Spinal cord (tissue), 10 donors: ENCODE measurements around the gene PADI1. TPM values are rescaled to one million over a fixed set of nuclear protein-coding genes. Genes with fewer than 3 reads are reported as not detected.

ENCODE experiments used
- DNase-seq, 6 donors: peaks; one replicate each; pipeline versions ENCODE4 v3.0.0 to v3.0.0-alpha.2; 2013 to 2015; ENCODE audit warnings: low spot score in 6 of 6, low read depth in 4 of 6
- H3K27ac ChIP-seq: one replicate; pipeline ENCODE4 v1.5.1; 2013; ENCODE audit warnings: low read depth, low read length, control low read depth
- H3K27me3 ChIP-seq: one replicate; pipeline ENCODE4 v1.6.1; 2013; ENCODE audit warnings: low read length; ENCODE audit not compliant: control insufficient read depth, insufficient read depth
- H3K36me3 ChIP-seq: one replicate; pipeline ENCODE4 v1.6.1; 2013; ENCODE audit warnings: low read length; ENCODE audit not compliant: control insufficient read depth, insufficient read depth
- H3K4me1 ChIP-seq: one replicate; pipeline ENCODE4 v1.6.1; 2013; ENCODE audit warnings: low read length; ENCODE audit not compliant: control insufficient read depth, insufficient read depth
- H3K4me3 ChIP-seq: one replicate; pipeline ENCODE4 v1.5.1; 2013; ENCODE audit warnings: low read depth, low read length, control low read depth
- H3K9me3 ChIP-seq: one replicate; pipeline ENCODE4 v1.6.1; 2013; ENCODE audit warnings: low read length; ENCODE audit not compliant: control insufficient read depth, insufficient read depth
- WGBS: methylation state at CpG from one replicate; pipeline ENCODE4 v1.1.5; 2013; ENCODE audit warnings: missing lambda C conversion rate; ENCODE audit not compliant: insufficient coverage; 5-methylcytosine and 5-hydroxymethylcytosine counted together
- polyA plus RNA-seq, 2 donors: library from polyadenylated mRNA; unstranded; fragments of 120-200 nt; gene quantifications; one replicate each; pipeline ENCODE4 v1.2.1, GENCODE V29; 2013; ENCODE audit not compliant: insufficient read length in 2 of 2
- total RNA-seq, 2 donors: library from RNA; depleted of rRNA in 1 of 2; stranded (reverse); fragments of 120-200 nt in 1 of 2; fragments of >200 nt in 1 of 2; gene quantifications; one replicate each; pipeline versions ENCODE4 v1.2.3 to v1.2.4, GENCODE V29; 2013 to 2014
- donor health status: healthy.

PADI1 gene
- total and polyA plus RNA-seq, 4 donors = 0.39 to 1.1 (median 0.96) TPM

GRCh38 chr1:17248781-17249180 is 43.9 kb downstream of the PADI1 start, which contains the start of gene PADI3:
Gene PADI3 (plus strand): TSS chr1:17249098. CDS start chr1:17249138, 40 bp downstream.
- Histone ChIP-seq H3K27ac (no peak within 1 kb of the TSS), H3K9me3 (no peaks in the 10 kb centered on the region), H3K36me3 (no peaks in the 10 kb centered on the region), H3K27me3 (no peaks in the 10 kb centered on the region), H3K4me1 (peaks cover 24% of the 10 kb centered on the region), H3K4me3 (no peak within 1 kb of the TSS)
- DNase-seq = no peak
- 76% methylated on average over 6 of the region's 9 CpGs for WGBS

GRCh38 chr1:17250601-17251000 is 45.7 kb downstream of the PADI1 start:
- WGBS = 62% methylated on average over 5 of the region's 7 CpGs
- Histone ChIP-seq H3K4me3 (no peak overlapping the region), H3K27ac (no peak overlapping the region), H3K27me3 (no peaks in the 10 kb centered on the region), H3K4me1 (peaks cover 6% of the 10 kb centered on the region), H3K36me3 (no peaks in the 10 kb centered on the region), H3K9me3 (no peaks in the 10 kb centered on the region)
- no peak for DNase-seq

GRCh38 chr1:17251246-17251645 is 46.3 kb downstream of the PADI1 start:
- no peak overlapping the region for H3K27ac ChIP-seq
- no peaks in the 10 kb centered on the region for H3K27me3 ChIP-seq
- DNase-seq = no peak
- no peak overlapping the region for H3K4me3 ChIP-seq
- H3K36me3 ChIP-seq = no peaks in the 10 kb centered on the region
- 100% methylated on average over 1 of the region's 5 CpGs for WGBS
- H3K9me3 ChIP-seq = no peaks in the 10 kb centered on the region
- H3K4me1 ChIP-seq = no peaks in the 10 kb centered on the region

- no peaks in the 10 kb centered on the region for H3K27me3 ChIP-seq
- no peak overlapping the region for H3K27ac ChIP-seq
- no peaks in the 10 kb centered on the region for H3K9me3 ChIP-seq
- H3K36me3 ChIP-seq = no peaks in the 10 kb centered on the region
- no peak for DNase-seq
- H3K4me1 ChIP-seq = no peaks in the 10 kb centered on the region
- WGBS = 57% methylated on average over 3 of the region's 3 CpGs
- H3K4me3 ChIP-seq = no peak overlapping the region
Measured at GRCh38 chr1:17251701-17252376, 46.9 kb downstream of the PADI1 start.

GRCh38 chr1:17255336-17255735 is 50.4 kb downstream of the PADI1 start:
- 84% methylated on average over 5 of the region's 5 CpGs for WGBS

GRCh38 chr1:17258116-17258757 is 53.3 kb downstream of the PADI1 start:
- no peak overlapping the region for H3K27ac ChIP-seq
- WGBS = 71% methylated on average over 6 of the region's 9 CpGs
- no peaks in the 10 kb centered on the region for H3K4me1 ChIP-seq
- no peak overlapping the region for H3K4me3 ChIP-seq
- H3K9me3 ChIP-seq = peaks cover under 1% of the 10 kb centered on the region
- no peaks in the 10 kb centered on the region for H3K27me3 ChIP-seq
- DNase-seq = no peak
- H3K36me3 ChIP-seq = no peaks in the 10 kb centered on the region

More at GRCh38 chr1:17255336-17255735, 50.4 kb downstream of the PADI1 start:
- H3K9me3 ChIP-seq = no peaks in the 10 kb centered on the region
- DNase-seq = no peak
- no peaks in the 10 kb centered on the region for H3K4me1 ChIP-seq
- H3K36me3 ChIP-seq = no peaks in the 10 kb centered on the region
- H3K27ac ChIP-seq = no peak overlapping the region
- no peaks in the 10 kb centered on the region for H3K27me3 ChIP-seq
- no peak overlapping the region for H3K4me3 ChIP-seq

- H3K4me1 ChIP-seq = no peaks in the 10 kb centered on the region
- no peak overlapping the region for H3K4me3 ChIP-seq
- H3K27me3 ChIP-seq = no peaks in the 10 kb centered on the region
- H3K9me3 ChIP-seq = peaks cover 2% of the 10 kb centered on the region
- H3K27ac ChIP-seq = no peak overlapping the region
- no peaks in the 10 kb centered on the region for H3K36me3 ChIP-seq
- no peak for DNase-seq
- 67% methylated on average over 4 of the region's 6 CpGs for WGBS
Measured at GRCh38 chr1:17258758-17259130, 53.8 kb downstream of the PADI1 start.

GRCh38 chr1:17259233-17259873 is 54.4 kb downstream of the PADI1 start:
- DNase-seq = no peak
- 86% methylated on average over 16 of the region's 24 CpGs for WGBS
- no peaks in the 10 kb centered on the region for H3K27me3 ChIP-seq

GRCh38 chr1:17260264-17260663 is 55.3 kb downstream of the PADI1 start:
- Histone ChIP-seq H3K4me1 (no peaks in the 10 kb centered on the region), H3K9me3 (peaks cover 2% of the 10 kb centered on the region), H3K4me3 (no peak overlapping the region), H3K36me3 (no peaks in the 10 kb centered on the region), H3K27me3 (no peaks in the 10 kb centered on the region), H3K27ac (no peak overlapping the region)
- no peak for DNase-seq
- 84% methylated on average over 6 of the region's 7 CpGs for WGBS

More at GRCh38 chr1:17259233-17259873, 54.4 kb downstream of the PADI1 start:
- no peak overlapping the region for H3K4me3 ChIP-seq
- H3K27ac ChIP-seq = no peak overlapping the region
- H3K9me3 ChIP-seq = peaks cover 2% of the 10 kb centered on the region
- H3K4me1 ChIP-seq = no peaks in the 10 kb centered on the region
- H3K36me3 ChIP-seq = no peaks in the 10 kb centered on the region
